GM18502 (cell line): ENCODE measurements around the gene SIX5.

Experiments
- ATAC-seq: cut with Tn5 transposase; IDR thresholded peaks from one replicate; pipeline ENCODE4 v1.9.1; 2021; ENCODE audit warnings: mild to moderate bottlenecking; ENCODE audit not compliant: unreplicated experiment, poor library complexity

The SIX5 gene

DNA sequence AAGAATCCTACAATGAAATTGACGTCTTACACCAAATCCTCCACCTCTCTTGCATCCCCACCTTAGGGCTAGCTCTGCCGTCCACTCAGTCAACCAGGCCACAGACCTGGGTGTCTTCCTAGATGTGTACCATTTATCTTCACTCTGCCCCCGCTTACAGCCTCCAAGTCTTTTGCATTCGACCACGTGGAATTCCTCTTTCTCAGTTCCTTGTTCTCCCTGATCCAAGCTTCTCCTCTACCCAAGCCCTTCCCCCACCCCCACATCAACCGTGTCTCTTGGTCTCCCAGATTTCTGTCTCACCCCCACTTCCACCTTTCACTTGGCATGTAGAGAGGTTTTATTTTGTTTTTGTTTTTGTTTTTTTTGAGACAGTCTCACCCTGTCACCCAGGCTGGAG is 24.8 kb upstream of the SIX5 start:
- ATAC-seq: no peak

GRCh38 chr19:45793178-45793564 is 24.1 kb upstream of the SIX5 start:
- ATAC-seq: peak; percentile 7

DNA sequence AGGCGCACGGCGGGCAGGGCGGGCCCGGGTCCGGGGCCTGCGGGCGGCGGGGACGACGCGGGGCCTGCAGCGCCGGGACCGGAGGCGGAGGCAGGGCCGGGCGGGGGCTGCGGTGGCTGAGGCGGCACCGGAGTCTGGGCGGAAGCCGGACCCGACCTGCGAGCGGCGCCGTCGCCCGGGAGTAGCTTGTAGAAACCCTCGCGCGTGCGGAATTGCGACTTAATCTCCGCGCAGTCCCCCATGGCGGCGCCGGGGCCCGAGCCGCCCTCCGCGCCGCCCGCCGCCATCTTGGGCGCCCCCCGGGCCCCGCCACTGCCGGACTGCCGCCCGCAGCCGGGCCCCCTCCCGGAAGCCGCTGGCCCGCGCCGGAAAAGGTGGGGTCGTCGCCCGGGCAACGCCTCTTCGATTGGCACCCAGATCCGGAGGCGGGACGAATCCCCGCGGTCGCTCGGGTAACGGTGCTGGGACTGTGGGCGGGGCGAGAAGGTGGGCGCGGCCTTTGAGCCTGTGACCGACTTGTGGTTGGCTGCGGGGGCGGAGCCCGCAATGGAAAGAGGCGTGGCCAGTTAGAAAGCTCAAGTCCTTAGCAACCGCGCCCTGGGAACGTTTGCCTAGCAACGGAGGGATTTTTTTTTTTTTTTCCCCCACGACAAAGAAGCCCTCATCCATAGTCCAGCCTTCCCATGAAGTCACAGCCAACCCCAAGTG is 23.6 kb upstream of the SIX5 start, which contains the start of gene DMWD:
Gene DMWD (minus strand): TSS at position 376 of the 708 bp plus-strand sequence. CDS start 89 bp downstream, at position 287.
- peak; percentile 91 for ATAC-seq

GRCh38 chr19:45791744-45792469 is 22.9 kb upstream of the SIX5 start:
- ATAC-seq: no peak

DNA sequence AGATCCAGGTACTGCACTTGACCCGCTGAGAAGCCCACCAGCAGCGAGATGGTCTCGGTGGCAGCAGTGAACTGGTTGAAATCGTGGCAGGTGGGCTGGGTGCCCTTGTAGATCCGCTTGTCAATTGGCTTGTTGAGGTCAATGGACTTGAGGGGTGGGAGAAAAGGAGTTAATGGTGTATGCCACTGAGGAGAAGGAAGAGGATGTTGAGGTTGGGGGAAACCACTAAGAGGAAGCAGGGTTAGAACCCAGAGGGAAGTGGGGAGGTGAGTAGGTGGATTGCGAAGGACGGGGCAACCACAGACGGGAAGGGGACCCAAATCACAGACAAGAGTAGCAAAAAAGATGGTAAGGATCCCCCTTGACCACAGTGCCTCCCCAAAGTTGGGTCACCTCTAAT is 21.9 kb upstream of the SIX5 start:
- no peak for ATAC-seq

- ATAC-seq: no peak
Observed at GRCh38 chr19:45789035-45789786, 20.2 kb upstream of the SIX5 start.

- no peak for ATAC-seq
Observed at GRCh38 chr19:45786533-45786894, 17.5 kb upstream of the SIX5 start.

GRCh38 chr19:45785781-45786532 is 16.9 kb upstream of the SIX5 start:
- ATAC-seq: no peak

- ATAC-seq: no peak
Observed at GRCh38 chr19:45785097-45785496, 16.0 kb upstream of the SIX5 start.

GRCh38 chr19:45784096-45784495 is 15.0 kb upstream of the SIX5 start:
- no peak for ATAC-seq

- ATAC-seq: no peak
Observed at GRCh38 chr19:45782820-45783785, 14.1 kb upstream of the SIX5 start.

DNA sequence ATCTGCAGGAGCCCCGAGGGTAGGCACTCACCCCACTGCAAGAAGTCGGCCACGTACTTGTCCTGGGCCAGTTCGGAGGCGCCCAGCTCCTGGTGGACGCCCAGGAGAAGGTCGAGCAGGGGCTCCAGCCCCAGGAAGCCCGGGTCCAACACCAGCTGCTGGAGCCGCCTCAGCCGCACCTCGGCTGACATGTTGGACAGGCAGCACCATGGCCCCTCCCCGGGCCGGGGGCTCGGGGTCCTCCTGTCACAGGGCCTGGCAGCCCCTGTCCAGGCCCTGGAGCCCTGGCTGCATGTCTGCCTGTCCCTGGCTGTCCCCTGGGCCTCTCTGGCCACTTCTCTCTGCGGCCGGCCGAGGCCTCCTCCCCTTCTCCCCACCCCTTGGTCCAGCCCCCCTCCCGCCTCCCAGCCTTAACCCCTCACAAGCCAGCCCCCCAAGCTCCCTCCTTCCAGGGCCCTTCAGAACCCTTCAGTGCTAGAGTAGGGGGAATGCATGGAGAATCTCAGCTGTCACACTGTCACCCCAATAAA is 13.2 kb upstream of the SIX5 start, which contains the start of gene DMPK:
Gene DMPK (minus strand): TSS at position 329 of the 530 bp plus-strand sequence. CDS start 138 bp downstream, at position 191.
- no peak for ATAC-seq

- no peak for ATAC-seq
Observed at GRCh38 chr19:45781214-45782161, 12.4 kb upstream of the SIX5 start.

GRCh38 chr19:45780448-45781213 is 11.6 kb upstream of the SIX5 start:
- ATAC-seq: no peak

DNA sequence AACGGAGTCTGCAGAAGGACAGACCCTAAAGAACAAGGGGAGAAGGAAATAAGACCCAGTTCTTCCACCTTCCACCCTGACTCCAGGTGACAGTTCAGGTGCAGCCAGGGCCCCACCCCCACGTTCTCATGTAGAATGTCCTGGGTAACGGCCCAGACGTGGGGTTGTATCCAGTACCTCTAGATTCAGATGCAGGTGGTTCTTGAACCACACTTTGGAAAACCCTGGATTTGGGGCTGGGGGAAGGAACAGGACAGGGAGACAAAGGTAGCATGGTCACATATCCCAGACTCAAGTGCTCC is 11.0 kb upstream of the SIX5 start:
- no peak for ATAC-seq

DNA sequence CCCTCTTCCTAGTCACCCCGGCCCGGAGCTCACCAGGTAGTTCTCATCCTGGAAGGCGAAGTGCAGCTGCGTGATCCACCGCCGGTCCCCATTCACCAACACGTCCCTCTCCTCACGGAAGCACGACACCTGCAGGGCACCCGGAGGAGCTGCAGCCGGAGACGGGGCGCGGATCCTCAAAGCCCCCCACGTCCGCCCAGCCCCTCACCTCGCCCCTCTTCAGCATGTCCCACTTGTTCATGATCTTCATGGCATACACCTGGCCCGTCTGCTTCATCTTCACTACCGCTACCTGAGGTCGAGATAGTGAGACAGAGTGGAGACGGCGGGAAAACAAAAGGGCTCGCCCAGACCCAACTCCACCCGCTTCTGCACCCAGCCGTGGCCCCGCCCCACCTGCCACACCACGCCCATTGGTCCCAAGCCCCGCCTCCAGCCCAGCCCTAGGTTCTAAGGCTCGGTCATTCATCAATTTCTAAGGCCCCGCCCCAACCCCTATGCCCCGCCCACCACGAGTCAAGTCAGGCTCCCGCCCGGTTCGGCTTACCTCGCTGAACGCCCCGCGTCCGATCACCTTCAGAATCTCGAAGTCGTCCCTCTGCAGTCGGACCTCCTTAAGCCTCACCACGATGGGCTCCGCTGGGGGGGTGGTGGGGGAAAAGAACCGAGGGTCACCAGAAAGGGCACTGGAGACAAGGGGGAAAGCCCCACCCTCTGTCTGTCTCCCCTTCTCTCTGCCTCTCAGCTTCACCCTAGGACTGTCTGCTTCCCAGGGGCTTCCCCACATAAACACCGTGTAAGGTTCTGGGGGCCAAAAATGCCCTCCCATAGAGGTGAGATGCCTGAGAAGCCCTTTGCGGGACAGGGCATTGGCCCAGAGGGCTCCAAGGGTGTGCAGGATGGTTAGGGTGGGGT is 10.4 kb upstream of the SIX5 start:
- peak; percentile 76 for ATAC-seq
